ENCODE results near the gene FOXP2.
"Not testable (repeated sequence)": the region's sequence is repeated elsewhere in the genome, so short reads cannot be mapped to it uniquely, and the experiment has no call there.

The FOXP2 gene

GRCh38 chr7:114502454-114503254 is 88.0 kb downstream of the FOXP2 start:
- no peak overlapping the region for H3K4me3 ChIP-seq (ENCODE audit: low read length)
- peak; percentile 33 for DNase-seq (ENCODE audit: low read depth)
- no peak for TF ChIP-seq CTCF (conservative IDR thresholded peaks at IDR 0.05; ENCODE audit: low read depth, low read length)

- no peak overlapping the region for H3K4me3 ChIP-seq (ENCODE audit: low read length)
- no peak for TF ChIP-seq CTCF (conservative IDR thresholded peaks at IDR 0.05; ENCODE audit: low read depth, low read length)
- no peak for DNase-seq (ENCODE audit: low read depth)
Measured at GRCh38 chr7:114504586-114504985, 90.0 kb downstream of the FOXP2 start.

GRCh38 chr7:114507381-114507780 is 92.8 kb downstream of the FOXP2 start:
- no peak for TF ChIP-seq CTCF (conservative IDR thresholded peaks at IDR 0.05; ENCODE audit: low read depth, low read length)
- DNase-seq (ENCODE audit: low read depth) = no peak

GRCh38 chr7:114508086-114508485 is 93.5 kb downstream of the FOXP2 start:
- no peak overlapping the region for H3K4me3 ChIP-seq (ENCODE audit: low read length)

More at GRCh38 chr7:114507381-114507780, 92.8 kb downstream of the FOXP2 start:
- no peak overlapping the region for H3K4me3 ChIP-seq (ENCODE audit: low read length)

DNA sequence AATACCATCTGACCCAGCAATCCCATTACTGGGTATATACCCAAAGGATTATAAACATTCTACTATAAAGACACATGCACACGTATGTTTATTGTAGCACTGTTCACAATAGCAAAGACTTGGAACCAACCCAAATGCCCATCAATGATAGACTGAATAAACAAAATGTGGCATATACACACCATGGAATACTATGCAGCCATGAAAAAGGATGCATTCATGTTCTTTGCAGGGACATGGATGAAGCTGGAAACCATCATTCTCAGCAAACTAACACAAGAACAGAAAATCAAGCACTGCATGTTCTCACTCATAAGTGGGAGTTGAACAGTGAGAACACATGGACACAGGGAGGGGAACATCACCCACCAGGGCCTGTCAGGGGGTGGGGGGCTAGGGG is 96.2 kb downstream of the FOXP2 start:
- not testable (repeated sequence) for DNase-seq (ENCODE audit: low read depth); H3K4me3 ChIP-seq (ENCODE audit: low read length)

More at GRCh38 chr7:114508086-114508485, 93.5 kb downstream of the FOXP2 start:
- DNase-seq (ENCODE audit: low read depth) = no peak
- no peak for TF ChIP-seq CTCF (conservative IDR thresholded peaks at IDR 0.05; ENCODE audit: low read depth, low read length)

GRCh38 chr7:114519240-114519639 is 104.6 kb downstream of the FOXP2 start:
- no peak for DNase-seq (ENCODE audit: low read depth)
- no peak for TF ChIP-seq CTCF (conservative IDR thresholded peaks at IDR 0.05; ENCODE audit: low read depth, low read length)

GRCh38 chr7:114522081-114522480 is 107.5 kb downstream of the FOXP2 start:
- no peak for TF ChIP-seq CTCF (conservative IDR thresholded peaks at IDR 0.05; ENCODE audit: low read depth, low read length)
- no peak overlapping the region for H3K4me3 ChIP-seq (ENCODE audit: low read length)
- no peak for DNase-seq (ENCODE audit: low read depth)

More at GRCh38 chr7:114519240-114519639, 104.6 kb downstream of the FOXP2 start:
- H3K4me3 ChIP-seq (ENCODE audit: low read length) = no peak overlapping the region

Measured in retinal pigment epithelial cell (primary cell).